Gastrocnemius medialis (tissue), 4 donors: ENCODE measurements around the gene SAE1. TPM values are rescaled to one million over a fixed set of nuclear protein-coding genes. Genes with fewer than 3 reads are reported as not detected.

ENCODE experiments used
- ATAC-seq, 2 donors: fragments of 150-250 bp; one replicate each; pipeline ENCODE4 v1.9.1; 2016
- DNase-seq, 2 donors: peaks; one replicate each; pipeline ENCODE4 v3.0.0-alpha.2; 2019
- H3K27ac ChIP-seq, 4 donors: fragments of 200-600 bp; sonication (generic); 1 replicate in 1 of 4; 2 replicates in 3 of 4; pipeline ENCODE4 v1.5.1; 2016 to 2018; ENCODE audit warnings: mild to moderate bottlenecking in 2 of 4, moderate library complexity in 1 of 4
- H3K27me3 ChIP-seq, 3 donors: fragments of 200-600 bp; sonication (generic) in 2 of 3; 1 replicate in 1 of 3; 2 replicates in 2 of 3; pipeline versions ENCODE4 v1.5.1 to v1.6.0; 2016 to 2019; ENCODE audit warnings: mild to moderate bottlenecking in 1 of 3, moderate library complexity in 1 of 3
- H3K36me3 ChIP-seq, 2 donors: fragments of 200-600 bp; sonication (generic) in 1 of 2; one replicate each; pipeline ENCODE4 v1.5.1; 2017 to 2018
- H3K4me1 ChIP-seq, 2 donors: fragments of 200-600 bp; sonication (generic) in 1 of 2; one replicate each; pipeline ENCODE4 v1.5.1; 2016 to 2017; ENCODE audit warnings: mild to moderate bottlenecking in 2 of 2
- H3K4me3 ChIP-seq, 4 donors: fragments of 200-600 bp; sonication (generic) in 3 of 4; 1 replicate in 1 of 4; 2 replicates in 3 of 4; pipeline ENCODE4 v1.5.1; 2016 to 2019; ENCODE audit warnings: mild to moderate bottlenecking in 2 of 4
- H3K9me3 ChIP-seq, 3 donors: fragments of 200-600 bp; sonication (generic) in 2 of 3; 1 replicate in 1 of 3; 2 replicates in 2 of 3; pipeline ENCODE4 v1.5.1; 2016 to 2019
- CTCF ChIP-seq, 5 experiments: fragments of 450-650 bp in 3 of 5; fragments of 200-600 bp in 2 of 5; sonication (generic) in 2 of 5; IDR thresholded peaks in 4 of 5; conservative IDR thresholded peaks in 1 of 5; 1 replicate in 4 of 5; 2 replicates in 1 of 5; pipeline ENCODE4 v1.5.1; 2016 to 2019; ENCODE audit warnings: antibody characterized with exemption in 5 of 5, mild to moderate bottlenecking in 3 of 5, moderate library complexity in 3 of 5
- POLR2A ChIP-seq, 2 donors: fragments of 450-650 bp; IDR thresholded peaks; one replicate each; pipeline ENCODE4 v1.6.1; 2017; ENCODE audit warnings: antibody characterized with exemption in 2 of 2, mild to moderate bottlenecking in 2 of 2, moderate library complexity in 2 of 2
- in situ Hi-C, 4 donors: fragments of 200-750 bp; cut with MboI; loops; one replicate each; pipeline versions ENCODE4 v1.15.0 to v1.8.0; 2017; ENCODE audit warnings: low sequenced_read_pairs in 4 of 4
- intact Hi-C: fragments of 100-400 bp; cut with DNase I; formaldehyde crosslinking; loops from one replicate; pipeline ENCODE4 v1.15.1; 2023; ENCODE audit warnings: low total_unique reads
- total RNA-seq, 4 donors: library from RNA; depleted of rRNA; stranded (reverse); fragments of >200 nt; gene quantifications; one replicate each; pipeline versions ENCODE4 v1.1.0 to v1.2.3, GENCODE V29; 2016

Gene SAE1
- total RNA-seq, 4 donors from 2014 or later, result 29.7 to 74.6 (median 46.4) TPM

DNA sequence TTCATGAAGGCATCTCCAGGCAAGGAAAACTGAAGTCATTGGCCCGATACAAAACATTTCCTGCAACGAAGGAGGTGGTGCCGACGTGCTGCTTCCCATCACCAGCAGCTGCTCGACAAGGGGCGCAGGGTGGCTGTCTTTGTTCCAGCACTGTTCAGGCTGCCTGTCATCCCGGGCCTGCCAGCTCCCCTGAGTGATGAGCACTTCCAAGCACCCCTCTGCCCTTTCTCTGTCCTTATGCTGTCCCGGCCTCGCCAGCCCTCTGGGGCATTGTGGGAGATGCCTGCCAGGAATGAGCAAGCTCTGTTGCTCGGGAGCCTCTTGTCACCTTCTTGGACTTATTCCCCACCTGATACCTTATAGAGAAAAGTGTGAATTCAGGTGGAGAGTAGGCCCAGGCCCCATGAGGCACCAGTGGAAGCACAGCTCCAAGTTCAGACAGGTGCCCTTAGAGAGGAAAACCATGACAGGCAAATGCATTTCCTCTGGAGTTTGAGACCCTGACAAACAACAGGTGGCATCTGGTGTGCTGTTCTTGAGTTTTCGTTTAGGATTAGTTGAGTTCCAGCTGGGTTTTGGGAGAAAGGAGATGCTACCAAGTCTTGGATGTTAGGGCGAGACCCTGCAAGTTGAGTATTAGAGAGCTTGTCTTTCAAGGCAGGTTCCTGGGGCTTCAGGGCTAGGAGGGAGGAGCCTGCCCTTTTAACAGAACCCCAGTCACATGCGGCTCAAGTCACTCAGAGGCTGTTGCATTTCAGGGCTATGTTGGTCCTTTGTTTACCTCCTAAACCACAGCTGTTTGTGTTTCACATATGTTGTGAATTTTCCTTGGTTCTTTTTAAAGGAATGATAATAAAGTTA lies 78.9 kb downstream of the SAE1 start:
- H3K4me1 ChIP-seq, result peaks cover 4 to 6% of the 10 kb centered on the region in 2 donors
- H3K36me3 ChIP-seq, result peaks cover 0 to 38% of the 10 kb centered on the region in 2 donors
- in situ Hi-C loops (loop anchor here (5.0 kb wide), 1 partner anchor 38 kb away; no protein-coding TSS in a partner anchor), intact Hi-C loops (loop anchor here (1.0 to 5.0 kb wide), 3 partner anchors 35 to 183 kb away; no protein-coding TSS in a partner anchor)
- no peaks in the 10 kb centered on the region for H3K9me3 ChIP-seq
- no peak for DNase-seq
- H3K27ac ChIP-seq, result peak overlapping the region in 2 of 4 donors; percentile 48 to 51
- H3K4me3 ChIP-seq, result no peak overlapping the region
- no peaks in the 10 kb centered on the region for H3K27me3 ChIP-seq
- TF ChIP-seq CTCF (IDR thresholded peaks at IDR 0.05 in 4 of 5, conservative IDR thresholded peaks at IDR 0.05 in 1 of 5) (no peak), POLR2A (IDR thresholded peaks at IDR 0.05) (no peak)
- no peak for ATAC-seq

- no peak for ATAC-seq
- in situ Hi-C loops (loop anchor here (5.0 kb wide), 1 partner anchor 37 kb away; no protein-coding TSS in a partner anchor), intact Hi-C loops (loop anchor here (1.0 kb wide), 1 partner anchor 34 kb away; no protein-coding TSS in a partner anchor)
- Histone ChIP-seq H3K9me3 (no peaks in the 10 kb centered on the region), H3K27ac (peak overlapping the region in 3 of 4 donors; percentile 48 to 71 (median 51)), H3K4me1 (peaks cover 4 to 6% of the 10 kb centered on the region in 2 donors), H3K4me3 (no peak overlapping the region), H3K36me3 (peaks cover 0 to 33% of the 10 kb centered on the region in 2 donors), H3K27me3 (no peaks in the 10 kb centered on the region)
- TF ChIP-seq CTCF (IDR thresholded peaks at IDR 0.05 in 4 of 5, conservative IDR thresholded peaks at IDR 0.05 in 1 of 5) (no peak), POLR2A (IDR thresholded peaks at IDR 0.05) (no peak)
- DNase-seq, result no peak
Measured at GRCh38 chr19:47210180-47210490, 79.5 kb downstream of the SAE1 start.

DNA sequence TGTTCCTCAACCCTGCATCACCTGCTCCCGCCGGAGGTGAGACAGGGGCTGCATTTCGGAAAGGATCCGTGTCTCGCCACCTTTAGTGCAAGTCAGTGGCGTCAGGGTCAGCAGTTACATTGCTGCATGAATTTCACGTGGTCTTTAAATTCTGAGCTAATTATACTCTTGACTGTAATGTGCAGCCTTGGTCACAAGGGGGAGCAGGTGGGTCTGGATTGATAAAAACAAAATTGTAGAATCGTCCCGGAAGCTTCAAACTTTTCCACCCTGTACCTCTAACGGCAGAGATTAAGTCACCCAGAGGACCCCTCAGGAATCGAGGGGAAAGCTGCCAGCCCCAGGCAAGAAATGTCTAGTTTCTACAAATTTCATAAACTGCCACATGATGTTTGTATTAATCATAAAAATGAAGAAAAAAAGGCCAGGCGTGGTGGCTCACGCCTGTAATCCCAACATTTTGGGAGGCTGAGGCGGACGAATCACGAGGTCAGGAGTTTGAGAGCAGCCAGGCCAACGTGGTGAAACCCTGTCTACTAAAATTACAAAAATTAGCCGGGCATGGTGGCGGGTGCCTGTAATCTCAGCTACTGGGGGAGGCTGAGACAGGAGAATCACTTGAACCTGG lies 80.2 kb downstream of the SAE1 start:
- Histone ChIP-seq H3K4me1 (peaks cover 4 to 6% of the 10 kb centered on the region in 2 donors), H3K36me3 (peaks cover 0 to 27% of the 10 kb centered on the region in 2 donors), H3K27me3 (no peaks in the 10 kb centered on the region), H3K27ac (peak overlapping the region in 3 of 4 donors; percentile 48 to 71 (median 51)), H3K4me3 (no peak overlapping the region), H3K9me3 (no peaks in the 10 kb centered on the region)
- in situ Hi-C loops (loop anchor here (5.0 kb wide), 1 partner anchor 36 kb away; no protein-coding TSS in a partner anchor), intact Hi-C loops (loop anchor here (1.0 kb wide), 1 partner anchor 33 kb away; no protein-coding TSS in a partner anchor)
- TF ChIP-seq CTCF (IDR thresholded peaks at IDR 0.05 in 4 of 5, conservative IDR thresholded peaks at IDR 0.05 in 1 of 5) (peak; percentile 81 to 93 (median 88)), POLR2A (IDR thresholded peaks at IDR 0.05) (no peak)
- ATAC-seq (peak; percentile 94 to 95), DNase-seq (peak; percentile 63 to 81)

DNA sequence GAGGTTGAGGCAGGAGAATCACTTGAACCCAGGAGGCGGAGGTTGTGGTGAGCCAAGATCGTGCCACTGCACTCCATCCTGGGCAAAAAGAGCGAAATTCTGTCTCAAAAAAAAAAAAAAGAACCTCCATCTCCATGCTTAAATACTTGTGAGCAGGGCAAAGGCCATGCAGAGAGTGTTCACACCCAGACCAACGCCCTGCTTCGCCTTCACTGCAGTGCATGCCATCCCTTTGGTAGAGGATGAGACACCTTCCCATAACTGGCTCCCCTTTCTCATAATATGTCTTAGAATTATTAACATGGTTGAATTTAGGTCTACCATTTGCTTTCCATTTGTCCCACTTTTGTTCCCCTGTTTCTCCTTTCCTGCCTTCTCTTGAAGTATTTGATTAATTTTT lies 84.9 kb downstream of the SAE1 start:
- Histone ChIP-seq H3K4me3 (no peak overlapping the region), H3K27me3 (no peaks in the 10 kb centered on the region), H3K27ac (no peak overlapping the region), H3K36me3 (peaks cover 0 to 4% of the 10 kb centered on the region in 2 donors), H3K9me3 (no peaks in the 10 kb centered on the region), H3K4me1 (peaks cover under 1 to 4% of the 10 kb centered on the region in 2 donors)
- in situ Hi-C loops (no loop called here), intact Hi-C loops (no loop called here)
- ATAC-seq, result no peak
- DNase-seq, result no peak
- TF ChIP-seq CTCF (IDR thresholded peaks at IDR 0.05 in 4 of 5, conservative IDR thresholded peaks at IDR 0.05 in 1 of 5) (no peak), POLR2A (IDR thresholded peaks at IDR 0.05) (no peak)
